Skin of body (tissue), 2 donors: ENCODE results near the gene RELT. TPM values are rescaled to one million over a fixed set of nuclear protein-coding genes. Genes with fewer than 3 reads are reported as not detected.

Experiments used
- DNase-seq: peaks from one replicate; lab custom pipeline; 2025; lab: John Stamatoyannopoulos, UW
- total RNA-seq: library from RNA; depleted of rRNA; stranded (reverse); fragments of >200 nt; gene quantifications from one replicate; pipeline ENCODE4 v1.2.3, GENCODE V29; 2014

Gene RELT
- total RNA-seq, 1 donor from 2014 or later, result 4.3 TPM

DNA sequence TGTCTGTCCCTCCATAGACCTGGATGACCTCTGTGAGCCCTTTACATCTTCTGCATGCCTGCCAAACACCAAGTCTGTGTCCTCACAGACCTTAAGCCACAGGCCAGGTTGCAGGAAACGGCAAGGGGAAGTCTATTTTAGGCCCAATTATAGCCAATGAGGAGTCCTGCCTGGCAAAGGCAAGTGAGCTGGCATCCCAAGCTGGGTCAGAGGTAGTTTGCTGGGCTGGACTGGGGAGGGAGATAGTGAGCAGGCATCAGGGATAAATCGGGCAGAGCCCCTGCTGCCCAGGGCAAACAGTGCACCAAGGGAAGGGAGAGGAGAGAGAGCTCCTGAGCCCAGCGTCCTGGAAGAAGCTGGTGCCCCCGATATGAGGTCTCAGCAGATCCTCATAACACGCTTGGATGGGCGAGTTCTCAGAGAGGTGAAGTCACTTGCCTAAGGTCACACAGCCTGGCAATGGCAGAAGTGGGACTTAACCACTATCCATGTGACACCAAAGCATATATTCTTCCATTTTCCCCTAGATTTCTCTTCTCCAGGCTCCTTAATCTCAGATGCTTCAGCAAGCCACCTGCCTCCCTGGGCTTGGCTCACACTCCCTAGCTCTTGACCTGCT, 3.7 kb upstream of the RELT start:
- DNase-seq, result no peak

DNA sequence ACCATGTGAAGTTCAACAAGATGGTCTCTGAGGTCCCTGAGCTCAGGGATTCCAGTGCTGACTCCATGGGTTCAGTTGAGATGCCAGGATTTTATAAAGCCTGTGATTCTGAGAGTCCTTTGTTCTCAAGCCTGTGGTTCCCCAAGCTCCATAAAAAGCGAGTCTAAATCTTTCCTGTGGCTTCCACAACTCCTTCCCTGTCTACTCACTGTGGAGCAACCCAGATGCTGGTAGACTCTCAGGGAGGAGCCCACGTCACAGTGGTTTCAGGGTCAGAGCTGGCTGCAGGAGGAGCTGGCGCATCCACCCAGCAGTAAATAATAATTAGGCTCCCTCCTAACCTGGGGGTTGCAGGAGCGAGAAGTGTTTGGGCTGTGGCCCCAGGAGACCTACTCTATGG, 2.0 kb upstream of the RELT start:
- DNase-seq, result no peak

DNA sequence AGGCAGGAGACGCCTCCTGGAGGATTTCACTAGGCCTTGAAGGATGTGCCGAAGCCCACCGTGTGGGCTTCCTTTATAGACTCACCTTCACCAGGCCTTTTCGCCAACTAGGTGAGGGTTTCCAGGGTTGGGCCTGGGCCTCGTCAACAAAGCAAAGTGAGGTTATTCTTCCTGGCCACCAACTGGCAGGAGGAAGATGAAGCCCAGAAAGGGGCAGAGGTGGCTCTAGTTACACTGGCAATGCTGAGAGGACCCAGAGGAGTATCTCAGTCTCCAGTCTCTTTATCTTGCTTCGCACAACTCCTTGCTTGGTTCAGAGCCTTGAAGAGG, 404 bp upstream of the RELT start:
- no peak for DNase-seq

DNA sequence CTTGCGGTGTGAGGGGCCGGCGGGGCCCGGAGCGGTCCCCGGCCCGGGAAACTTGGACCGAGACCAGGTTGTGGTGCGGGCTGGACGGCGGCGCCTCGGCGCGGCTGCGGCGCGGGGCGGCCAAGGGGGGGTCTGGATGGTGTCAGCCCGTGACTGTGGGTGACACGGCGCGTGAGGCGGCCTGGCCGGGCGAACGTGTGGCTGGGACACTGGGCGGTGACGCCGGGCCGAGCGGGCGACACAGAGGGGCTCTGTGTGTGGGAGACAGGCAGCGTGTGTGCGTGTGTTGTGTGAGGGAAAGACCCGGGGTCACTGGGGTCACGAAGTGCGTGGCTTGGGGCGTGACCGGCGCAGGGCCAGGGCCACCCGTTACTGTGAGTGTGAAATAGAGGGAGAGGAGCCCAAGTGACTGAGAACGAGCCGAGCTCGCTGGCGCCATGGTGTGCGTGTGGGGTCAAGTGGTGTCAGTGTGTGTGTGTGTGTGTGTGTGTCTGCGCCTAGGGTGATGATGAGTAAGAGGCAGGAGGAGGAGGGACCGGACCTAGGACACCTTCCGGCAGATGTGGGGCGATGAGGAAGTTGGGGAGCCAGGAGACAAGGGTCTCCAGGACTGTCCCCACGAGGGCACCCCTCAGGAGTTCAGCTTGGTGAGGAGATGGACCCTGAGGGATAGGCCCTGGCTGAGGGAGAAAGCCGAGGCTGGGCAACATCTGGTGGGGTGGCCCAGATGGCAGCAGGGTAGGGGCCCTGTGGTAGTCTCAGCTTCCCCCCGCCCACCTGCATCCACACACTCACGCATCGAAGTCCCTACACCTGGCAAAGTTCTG, 817 bp downstream of the RELT start:
- DNase-seq, result no peak

DNA sequence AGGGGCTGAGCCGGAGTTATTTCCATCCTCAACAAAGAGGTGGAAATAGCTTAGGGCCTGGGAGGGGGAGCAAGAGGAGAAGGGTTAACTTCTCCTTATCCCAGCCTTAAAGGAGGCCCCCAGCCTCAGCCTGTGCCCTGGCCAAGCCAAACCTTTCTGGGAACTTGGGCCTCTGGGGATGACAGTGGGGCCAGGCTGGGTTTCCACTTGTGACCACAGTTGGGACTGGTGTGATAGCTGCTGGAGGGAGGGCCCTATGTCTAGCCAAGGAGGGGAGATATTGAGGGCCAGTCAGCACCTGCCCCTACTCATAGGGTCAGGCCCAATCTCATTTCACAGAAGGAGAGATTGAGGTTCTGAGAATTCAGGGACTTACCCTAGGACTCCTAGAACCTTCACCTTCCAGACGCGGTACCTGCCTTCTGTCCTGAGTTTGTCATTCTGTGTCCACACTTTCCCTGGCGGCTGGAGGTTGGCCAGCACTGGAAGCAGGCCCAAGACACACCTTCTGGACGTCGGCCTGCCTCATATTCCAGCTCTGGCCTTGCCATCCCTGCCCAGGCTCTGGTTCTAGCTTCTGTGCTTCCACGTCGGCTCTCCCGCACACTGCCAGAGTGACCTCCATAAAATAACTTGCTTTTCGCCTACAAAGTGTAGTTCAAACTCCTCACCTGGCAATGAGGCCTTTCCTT, 3.1 kb downstream of the RELT start:
- DNase-seq, result no peak

DNA sequence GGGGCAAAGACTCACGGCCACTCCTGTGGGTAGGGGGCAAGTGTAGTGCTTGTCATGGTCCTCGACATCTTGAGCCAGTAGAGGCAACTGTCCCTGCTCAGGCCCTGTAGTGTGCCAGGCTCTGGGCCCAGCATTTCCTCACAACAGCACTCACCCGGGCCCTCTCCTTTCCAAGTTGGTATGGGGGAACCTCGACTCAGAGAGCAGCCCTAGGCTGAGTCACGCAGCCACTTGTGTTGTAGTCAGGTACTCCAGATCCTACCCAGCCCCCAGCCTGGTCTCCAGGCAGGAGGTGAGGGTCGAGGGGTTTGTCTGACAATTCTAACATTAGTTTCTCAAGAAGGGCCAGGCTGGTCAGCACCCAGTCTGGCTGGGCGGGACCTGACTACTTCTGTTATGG, 4.1 kb downstream of the RELT start:
- DNase-seq, result no peak

DNA sequence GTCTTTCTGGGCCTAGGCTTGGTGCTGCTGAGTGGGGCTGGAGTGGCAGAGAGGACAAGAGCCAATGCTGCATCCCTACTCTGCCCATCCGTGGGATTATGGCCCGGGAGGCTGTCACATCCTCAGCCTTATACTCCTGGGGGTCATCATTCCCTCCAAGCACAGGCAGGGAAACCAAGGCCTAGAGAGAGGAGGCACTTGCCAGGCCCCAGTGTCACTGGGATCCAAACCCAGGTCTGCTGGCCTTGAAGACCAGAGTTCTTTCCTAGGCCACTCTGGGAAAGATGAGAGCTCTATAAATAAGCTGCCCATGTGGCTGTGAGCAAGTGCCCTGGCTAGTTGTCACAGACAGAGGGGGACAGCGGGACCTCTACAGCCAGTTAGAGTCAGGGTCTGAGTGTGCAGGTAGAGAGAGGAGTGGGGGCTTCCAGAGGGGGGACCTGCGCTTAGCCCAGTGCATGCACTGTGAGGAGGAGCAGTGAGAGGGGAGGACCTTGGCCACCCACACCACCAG, 4.8 kb downstream of the RELT start:
- DNase-seq, result no peak

DNA sequence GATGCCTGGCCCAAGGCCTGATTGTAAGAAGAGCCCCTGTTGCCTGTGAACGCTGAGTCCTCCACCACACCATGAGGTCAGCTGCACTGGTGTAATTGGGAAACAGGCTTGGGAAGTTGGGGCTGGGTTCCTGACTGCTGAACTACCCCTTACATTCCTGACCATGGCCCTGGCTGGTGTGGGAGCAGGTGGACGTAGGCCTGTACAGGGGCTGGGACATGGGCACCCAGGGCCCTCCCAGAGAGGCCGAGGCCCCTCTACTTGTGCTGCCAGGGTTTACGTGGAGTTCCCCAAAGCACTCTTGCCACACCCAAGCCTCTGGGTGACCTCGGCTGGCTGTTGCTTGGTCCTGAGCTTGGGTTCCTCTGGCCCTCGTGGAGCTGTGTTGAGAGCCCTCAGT, 5.4 kb downstream of the RELT start:
- DNase-seq, result no peak

DNA sequence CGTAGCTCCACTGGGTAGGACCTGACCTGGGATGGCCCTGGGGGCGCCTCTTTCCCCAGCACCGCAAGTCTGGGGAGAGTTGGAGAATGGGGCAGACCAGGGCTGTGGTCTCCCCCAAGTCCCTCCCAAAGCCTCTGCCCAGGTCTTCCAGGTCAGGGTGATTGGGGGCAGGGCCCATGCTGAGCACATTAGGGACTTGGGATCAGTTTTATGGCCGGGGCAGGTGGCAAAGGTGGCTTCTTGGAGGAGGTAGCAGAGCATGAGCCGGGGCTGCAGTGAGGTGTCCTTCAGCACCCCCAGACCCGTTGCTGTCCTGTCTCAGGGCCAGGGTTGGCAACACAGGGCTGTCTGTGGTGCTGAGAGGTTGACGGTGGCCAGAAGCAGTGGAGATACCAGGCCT, 6.0 kb downstream of the RELT start:
- DNase-seq, result no peak

DNA sequence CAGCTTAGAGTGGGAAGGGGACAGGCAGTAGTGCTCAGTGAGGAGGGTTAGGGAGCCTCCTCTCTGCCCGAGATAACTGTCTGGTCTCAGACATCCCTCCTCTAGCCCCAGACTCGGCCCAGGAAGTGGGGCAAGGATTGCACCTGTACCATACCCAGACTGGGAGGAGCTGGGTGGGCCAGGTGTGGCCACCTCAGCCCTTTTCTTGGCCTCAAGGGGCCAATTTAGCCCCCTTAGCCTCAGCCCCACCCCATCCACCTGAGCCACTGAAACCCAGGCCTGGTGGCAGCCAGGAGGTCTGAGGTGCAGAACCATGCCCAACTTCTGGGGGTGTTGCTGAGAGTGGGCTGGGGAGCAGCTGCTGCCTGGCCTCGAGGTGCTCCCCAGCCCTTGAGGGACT, 6.5 kb downstream of the RELT start:
- DNase-seq, result no peak

DNA sequence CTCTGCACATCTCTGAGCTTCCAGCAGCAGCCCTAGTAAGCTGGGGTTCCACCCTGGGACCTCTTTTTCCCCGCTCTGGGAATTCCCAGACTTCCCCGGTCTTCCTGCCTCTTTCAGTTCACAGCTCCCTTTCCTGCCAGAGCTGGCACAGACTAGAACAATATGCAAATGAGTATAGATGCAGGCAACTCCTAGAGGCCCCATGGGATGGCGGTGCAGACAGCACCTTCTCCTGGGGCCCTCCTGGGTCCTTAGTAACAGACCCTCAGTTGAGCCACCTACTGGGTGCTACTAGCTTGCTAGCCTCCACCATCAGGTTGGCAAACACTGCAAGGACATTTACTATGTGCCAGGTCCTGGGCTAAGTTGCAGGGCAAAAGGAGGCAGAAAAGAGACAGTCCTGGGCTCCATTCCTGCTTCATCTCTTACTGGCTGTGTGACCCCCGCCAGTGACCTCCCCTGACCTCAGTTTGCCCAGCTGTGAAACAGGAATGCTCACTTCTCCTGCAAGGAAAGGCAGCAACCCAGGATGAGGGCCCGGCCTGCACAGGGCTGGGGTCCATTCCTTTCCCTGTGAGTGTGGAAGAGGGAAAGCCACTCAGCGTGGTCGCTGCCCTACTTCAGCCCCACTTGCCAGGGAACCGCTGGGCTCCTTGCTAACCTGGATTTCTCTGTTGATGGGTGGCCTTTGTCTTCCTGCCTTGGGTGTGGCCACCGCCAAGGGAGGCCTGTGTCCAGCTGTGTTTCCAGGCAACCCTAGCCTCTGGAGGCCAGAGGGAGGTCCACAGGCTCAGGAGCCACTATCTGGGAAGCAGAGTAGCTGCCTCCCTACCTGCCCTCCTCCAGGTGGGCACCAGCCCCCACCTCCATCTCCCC, 7.3 kb downstream of the RELT start:
- DNase-seq, result peak; percentile 10

DNA sequence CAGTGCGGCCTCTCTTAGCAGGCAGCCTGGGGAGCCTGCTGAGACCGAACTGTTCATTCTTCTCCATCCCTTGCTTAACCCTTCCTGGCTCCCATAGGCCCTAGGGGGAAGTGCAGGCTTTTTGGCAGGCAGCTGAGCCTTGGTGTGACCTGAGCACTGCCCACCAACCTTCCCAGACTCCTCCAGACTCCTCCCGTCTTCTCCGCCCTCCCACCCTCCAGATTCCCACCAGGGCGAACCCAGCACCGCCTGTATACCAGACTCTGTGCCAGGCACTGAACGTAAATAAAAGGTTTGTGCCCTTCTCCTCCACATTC, 7.9 kb downstream of the RELT start:
- DNase-seq, result no peak

DNA sequence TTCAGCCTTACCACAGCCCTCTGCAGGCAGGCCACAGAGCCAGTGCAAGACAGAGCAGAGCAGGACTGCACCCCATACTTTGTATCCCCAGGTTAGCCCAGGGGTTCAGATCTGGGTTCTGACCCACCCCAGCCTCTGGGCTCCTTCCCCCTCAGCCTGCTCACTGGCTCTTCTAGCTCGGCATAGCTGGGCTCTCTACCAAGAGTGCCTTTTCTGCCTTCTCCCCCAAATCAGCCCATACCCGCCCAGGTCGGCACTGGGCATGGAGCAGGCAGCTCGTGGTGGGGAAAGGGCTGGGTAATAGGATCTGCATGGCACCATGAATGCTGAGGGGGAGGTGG, 8.3 kb downstream of the RELT start:
- no peak for DNase-seq

DNA sequence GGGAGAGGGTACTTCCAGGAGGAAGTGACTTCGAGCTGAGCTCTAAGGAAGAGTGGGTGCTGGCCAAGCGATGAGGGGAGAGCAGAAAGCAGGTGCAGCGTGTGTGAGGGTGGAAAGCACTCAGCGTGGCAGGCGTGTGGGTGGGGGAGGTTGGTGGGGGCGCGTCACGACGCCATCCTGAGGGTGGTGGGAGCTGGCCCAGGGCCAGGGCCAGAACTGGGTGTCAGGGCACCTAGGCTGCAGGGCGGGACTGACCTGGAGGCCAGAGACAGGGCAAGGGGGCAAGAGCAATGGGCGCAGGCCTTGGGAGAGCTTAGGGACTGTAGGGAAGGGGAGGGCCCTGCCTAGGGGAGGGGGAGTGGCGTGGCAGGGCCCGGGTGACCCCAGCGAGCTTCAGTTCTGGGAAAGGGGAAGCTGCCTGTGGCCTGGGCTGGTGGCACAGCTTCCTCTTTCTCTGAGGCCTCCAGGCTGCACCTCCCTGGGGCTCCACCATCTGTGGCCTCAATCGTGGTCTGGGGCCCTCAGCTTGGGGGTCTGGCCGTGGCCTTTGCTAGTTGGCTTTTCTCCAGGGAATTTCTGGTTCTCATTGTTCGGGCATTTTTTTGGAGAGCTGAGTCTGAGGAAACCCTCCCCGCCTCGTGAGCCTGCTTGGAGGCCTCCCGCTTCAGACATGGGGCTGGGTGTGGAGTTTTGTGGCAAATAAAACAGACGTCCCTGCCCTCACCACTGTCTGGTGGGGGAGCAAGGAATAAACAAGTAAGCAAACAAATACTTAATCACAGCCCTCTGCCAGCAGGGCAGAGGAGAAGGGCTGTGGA, 8.9 kb downstream of the RELT start:
- DNase-seq, result peak; percentile 46

DNA sequence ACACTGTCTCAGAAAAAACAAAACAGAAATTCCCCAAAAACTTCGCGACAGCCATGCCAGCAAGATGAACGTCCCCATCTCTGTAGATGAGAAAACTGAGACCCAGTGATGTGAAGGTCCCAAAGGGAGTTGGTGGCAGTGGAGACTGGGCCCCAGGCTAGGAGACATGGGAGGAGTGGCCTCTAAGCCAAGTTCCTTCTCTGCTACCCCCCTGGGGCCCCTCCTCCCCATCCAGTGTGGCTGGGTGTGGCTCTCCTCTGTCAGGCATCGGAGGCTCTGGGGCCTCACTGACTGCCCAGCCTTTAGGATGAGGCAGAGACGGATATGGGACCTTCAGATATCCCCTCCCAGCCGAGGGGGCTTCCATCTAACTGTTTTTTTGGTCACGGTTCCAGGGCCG, 9.8 kb downstream of the RELT start:
- no peak for DNase-seq

DNA sequence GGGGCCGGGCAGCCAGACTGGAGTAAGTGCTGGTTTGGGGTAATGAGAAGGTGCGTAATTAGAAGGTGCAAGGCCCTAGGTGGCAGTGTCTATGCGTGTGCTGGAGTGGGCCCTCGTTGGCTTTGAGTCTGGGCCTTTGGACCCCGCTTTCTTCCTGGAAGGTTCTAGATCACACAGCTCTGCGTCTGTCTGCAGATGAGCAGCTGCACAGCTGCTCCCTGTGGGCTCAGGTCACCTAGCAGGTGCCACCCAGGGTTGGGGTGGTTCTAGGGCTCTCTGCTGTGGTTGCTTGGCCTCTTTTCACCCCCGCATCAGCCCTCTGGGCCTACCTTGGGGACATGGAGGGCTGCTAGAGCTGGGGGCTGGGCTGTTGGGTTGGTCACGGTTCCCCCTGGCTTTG, 10.3 kb downstream of the RELT start:
- no peak for DNase-seq

DNA sequence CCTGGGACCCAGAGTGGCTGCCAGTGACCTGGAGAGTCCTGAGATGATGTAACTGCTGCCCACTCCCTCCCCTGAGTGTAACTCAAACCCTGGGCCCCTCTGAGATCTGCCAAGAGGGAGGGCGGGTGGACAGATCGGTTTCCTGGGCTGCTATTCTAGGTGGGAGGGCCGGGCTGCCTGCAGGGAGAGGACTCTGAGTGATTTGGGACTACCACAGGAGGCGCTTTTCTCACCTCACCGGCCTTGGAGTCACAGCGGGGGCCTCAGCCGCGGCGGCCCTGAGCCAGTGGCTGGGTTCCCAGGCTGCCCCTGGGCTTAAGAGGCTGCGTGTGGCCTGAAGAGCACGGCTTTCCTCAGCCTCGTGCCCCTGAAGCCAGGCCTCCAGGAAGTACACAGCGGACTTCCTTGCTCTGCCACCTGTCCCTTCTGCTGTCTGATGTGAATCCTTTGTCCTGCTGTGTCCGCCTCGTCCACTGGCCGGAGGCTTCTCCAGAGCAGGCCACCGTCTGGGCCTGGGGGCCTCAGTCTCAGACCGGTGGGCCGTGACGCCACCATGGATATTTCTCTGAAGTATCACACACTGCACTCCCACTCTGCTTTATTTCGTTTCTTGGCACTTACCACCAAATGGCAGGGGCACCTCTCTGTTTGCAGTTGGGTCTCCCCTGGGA, 11.5 kb downstream of the RELT start:
- no peak for DNase-seq

DNA sequence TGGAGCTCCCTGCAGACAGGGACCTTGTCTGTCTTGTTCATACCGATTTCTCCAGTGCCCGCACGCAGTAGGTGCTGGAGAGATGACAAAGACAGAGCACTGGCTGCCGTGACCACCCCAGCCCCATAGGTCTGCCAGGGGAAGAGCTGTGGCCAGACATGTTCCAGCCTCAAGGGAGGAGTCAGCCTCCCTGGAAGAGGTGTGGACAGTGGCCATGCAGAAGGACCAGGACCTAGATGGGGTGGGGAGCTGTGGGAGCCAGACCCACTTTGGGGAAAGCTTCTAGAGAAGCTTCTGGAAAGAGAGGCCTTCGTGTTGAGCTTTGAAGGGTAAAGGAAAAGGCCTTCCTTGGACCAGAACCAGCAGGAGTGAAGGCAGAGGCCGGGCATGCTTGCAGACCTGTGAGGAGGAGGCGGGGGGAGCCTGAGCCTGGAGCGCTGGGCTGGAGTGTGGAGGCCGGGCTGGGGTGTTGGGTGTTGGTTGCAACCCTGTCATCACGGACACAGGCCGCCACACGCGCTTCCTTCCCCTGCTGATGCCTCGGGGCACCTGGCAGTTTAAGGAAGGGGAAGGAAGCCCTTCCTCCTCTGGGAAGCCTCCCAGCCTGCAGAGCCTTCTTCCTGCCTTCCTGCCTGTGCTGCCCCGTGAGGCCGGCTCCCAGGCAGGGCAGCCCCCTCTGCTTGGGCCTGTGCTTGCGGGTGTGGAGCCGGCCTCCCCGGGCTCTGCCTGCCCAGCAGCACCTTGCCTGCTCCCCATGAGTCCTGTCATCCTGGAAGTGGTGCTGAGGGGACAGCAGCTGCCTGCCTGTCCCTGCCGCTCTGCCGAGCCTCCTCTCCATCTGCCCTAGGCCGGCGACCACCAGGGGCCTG, 12.3 kb downstream of the RELT start:
- DNase-seq, result no peak

DNA sequence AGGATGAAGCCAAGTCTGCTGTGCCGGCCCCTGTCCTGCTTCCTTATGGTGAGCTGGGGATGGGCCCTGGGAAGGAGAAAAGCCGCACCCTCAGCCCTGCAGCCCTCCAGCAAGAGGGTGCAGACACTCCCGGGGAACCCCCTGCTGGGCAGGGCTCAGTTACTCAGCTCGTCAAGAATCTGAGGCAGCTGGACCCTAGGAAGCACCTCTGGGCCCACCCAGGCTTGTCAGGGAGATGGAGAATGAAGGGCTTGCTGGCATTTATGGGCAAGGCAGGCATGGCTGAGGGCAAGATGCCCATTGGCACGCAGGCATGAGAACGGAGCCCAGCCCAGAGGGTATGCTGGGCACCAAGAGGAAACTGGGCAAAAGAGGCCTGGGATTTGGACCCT, 12.9 kb downstream of the RELT start:
- no peak for DNase-seq

DNA sequence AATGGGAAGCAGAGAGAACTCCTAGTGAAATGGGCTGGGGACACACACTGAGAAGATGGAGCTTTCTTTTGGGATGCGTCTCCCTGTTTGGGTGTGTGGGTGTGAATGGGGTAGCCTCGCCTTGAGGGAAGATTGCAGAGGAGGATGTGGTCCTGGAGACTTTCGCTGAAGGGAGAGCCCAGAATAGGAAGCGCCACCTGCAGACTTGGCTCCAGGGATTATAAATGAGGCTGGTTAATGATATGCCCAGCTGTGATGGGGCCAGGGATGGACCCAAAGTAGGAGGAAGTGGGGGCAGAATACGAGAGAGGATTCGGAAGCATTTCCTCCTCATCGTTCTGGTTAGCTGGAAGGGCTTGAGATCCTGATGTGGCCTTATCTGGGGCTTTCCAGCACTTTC, 13.7 kb downstream of the RELT start:
- DNase-seq, result no peak
